Iris pigment epithelial cell (primary cell): Measurements from ENCODE around the gene FAM53A.

Source experiments
- DNase-seq: peaks from one replicate; pipeline ENCODE4 v3.0.0-alpha.2; 2011; ENCODE audit warnings: low read depth

FAM53A gene, protein sequence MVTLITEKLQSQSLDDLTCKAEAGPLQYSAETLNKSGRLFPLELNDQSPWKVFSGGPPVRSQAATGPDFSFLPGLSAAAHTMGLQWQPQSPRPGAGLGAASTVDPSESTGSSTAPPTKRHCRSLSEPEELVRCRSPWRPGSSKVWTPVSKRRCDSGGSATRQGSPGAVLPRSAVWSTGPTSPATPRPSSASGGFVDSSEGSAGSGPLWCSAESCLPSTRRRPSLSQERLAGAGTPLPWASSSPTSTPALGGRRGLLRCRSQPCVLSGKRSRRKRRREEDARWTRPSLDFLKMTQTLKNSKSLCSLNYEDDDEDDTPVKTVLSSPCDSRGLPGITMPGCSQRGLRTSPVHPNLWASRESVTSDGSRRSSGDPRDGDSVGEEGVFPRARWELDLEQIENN

DNA sequence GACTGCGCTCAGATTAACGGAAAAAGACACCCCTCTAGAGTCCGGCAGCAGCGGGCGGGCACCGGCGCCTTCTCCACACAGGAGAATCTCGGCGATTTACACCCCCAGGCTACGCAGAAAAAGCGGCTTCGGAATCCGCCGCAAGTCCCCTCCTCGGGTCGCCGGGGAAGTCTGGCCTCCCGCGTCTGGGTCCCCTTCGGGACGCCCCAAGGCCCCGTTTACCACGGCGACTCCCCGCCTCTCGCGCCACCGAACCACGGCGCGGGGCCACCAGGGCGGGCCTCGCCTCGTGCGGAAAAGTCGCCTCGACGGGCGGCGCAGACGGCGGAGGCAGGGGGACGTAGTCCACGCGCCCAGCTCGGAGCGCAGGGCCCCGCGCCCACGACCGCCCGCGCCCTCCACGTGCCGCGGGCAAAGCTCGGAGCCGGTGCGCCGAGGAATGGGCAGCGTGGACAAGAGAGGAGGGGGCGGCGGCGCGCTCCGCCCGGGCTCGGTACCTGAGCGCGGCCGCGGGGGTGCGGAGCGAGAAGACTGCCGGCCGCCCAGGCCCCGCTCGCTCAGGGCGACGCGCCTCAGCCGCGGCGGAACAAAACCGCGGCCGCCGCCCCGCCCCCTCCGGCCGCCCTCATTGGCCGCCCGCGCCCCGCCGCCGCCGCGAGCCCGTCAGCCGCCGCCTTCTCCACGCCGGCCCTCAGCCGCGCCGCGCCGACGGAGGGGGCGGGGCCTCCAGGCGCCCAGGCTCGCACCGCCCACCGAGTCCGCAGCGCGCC is at the start of gene FAM53A:
Gene FAM53A (minus strand): TSS at position 578 of the 770 bp plus-strand sequence. CDS start 15,572 bp downstream, outside the sequence.
- DNase-seq = peak; percentile 80

DNA sequence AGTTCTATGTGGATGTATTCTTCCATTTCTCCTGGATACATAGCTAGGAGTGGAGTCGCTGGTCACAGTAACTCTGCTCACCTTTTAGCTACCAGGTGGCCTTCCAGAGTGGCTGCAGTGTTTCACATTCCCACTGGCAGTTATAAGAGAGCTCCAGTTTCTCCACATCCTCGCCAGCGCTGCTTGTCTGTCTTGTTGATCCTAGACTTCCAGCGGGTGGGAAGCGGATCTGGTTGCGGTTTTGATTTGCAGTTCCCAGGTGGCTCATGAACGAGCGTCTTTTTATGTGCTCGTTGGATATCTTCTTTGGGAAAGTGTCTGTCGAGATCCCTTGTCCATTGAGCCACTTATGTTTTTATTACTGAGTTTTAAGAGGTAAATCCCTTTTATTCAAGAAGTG is 48.8 kb upstream of the FAM53A start:
- no peak for DNase-seq

DNA sequence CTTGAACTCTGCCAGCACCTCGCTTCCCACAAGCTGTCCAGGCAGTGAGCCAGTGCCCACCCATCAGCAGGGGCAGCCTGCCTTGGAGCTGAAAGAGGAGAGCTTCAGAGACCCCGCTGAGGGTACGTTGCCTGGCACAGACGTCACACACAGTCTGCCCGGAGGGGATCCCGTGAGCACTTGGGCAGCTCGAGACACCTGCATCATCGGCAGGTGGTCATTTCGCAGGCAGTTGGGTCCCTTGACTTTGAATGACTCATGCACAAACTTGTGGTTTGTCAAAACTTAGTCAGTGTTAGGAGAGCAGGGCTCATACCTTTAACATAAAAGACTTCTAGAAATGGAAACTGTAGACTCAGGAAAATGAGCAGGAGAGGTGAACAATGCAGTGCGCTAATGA is 47.1 kb upstream of the FAM53A start:
- DNase-seq = peak; percentile 29

DNA sequence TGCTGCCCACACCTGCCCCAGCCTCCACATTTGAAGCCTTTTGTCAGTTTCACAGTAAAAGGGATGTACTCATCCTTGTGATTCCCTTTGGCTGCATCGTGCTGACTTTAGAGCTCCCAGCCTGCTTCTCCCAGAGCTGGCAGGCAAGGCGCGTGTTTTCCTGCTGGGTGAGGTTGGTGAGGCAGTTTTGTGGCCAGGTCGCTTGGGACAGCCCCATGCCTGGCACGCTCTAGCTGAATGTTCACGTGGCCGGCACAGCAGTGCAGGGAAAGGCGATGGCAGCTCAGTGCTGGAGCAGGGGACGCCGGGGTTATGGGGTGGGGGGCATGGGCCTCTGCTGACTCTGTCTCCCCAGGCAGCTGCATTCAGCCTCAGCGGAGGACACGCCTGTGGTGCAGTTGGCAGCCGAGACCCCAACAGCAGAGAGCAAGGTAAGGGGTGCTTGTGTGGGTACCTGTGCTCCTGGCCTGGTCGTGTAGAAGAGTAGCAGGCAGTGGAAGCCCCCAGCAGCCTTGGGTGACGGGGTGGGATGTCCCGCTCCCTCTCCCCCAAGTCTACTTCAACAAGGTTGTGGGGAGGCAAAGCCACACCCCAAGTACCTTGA is 46.5 kb upstream of the FAM53A start:
- no peak for DNase-seq

DNA sequence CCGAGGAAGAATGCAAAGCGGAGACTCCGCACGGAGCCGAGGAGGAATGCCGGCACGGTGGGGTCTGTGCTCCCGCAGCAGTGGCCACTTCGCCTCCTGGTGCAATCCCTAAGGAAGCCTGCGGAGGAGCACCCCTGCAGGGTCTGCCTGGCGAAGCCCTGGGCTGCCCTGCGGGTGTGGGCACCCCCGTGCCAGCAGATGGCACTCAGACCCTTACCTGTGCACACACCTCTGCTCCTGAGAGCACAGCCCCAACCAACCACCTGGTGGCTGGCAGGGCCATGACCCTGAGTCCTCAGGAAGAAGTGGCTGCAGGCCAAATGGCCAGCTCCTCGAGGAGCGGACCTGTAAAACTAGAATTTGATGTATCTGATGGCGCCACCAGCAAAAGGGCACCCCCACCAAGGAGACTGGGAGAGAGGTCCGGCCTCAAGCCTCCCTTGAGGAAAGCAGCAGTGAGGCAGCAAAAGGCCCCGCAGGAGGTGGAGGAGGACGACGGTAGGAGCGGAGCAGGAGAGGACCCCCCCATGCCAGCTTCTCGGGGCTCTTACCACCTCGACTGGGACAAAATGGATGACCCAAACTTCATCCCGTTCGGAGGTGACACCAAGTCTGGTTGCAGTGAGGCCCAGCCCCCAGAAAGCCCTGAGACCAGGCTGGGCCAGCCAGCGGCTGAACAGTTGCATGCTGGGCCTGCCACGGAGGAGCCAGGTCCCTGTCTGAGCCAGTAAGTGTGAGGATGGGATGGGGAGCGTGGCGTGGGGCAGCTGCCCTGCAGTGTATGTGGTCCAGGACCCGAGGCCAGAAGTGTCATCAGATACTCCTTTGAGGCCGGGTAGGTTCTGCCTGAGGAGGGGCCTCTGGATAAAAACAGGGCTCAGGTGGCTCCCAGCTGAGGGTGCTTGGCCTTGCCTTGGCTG is 44.2 kb upstream of the FAM53A start:
- DNase-seq = no peak

DNA sequence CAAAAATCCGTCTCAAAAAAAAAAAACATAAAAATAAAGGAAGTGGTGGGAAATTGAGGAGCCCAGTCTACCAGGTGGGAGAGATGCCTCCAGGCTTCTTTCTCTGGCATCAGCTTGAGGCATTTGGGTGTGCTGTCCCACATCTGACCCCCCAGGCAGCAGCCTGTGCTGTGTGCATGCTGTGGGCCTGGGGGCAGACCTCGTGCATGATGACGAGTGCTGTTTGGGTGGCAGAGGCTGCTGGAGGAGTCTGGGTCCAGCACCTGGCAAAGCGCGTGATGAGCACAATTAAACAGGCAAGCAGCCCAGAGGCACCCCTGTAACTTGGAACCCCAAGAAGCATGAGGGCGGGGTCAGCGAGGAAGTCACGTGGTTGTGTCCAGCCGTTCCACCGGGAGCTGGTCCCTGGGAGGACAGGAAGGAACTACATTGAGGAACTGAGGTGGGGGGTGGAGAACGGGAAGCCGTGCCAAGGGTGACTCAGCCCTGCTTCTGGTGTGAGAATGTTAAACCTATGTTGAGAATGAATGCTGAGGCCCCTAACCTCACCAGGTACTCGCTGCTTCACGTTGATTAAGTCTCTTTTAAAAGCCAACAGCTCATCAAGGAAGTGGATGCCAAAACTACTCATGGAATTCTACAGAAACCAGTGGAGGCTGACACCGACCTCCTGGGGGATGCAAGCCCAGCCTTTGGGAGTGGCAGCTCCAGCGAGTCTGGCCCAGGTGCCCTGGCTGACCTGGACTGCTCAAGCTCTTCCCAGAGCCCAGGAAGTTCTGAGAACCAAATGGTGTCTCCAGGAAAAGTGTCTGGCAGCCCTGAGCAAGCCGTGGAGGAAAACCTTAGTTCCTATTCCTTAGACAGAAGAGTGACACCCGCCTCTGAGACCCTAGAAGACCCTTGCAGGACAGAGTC is 43.3 kb upstream of the FAM53A start:
- DNase-seq = peak; percentile 84

DNA sequence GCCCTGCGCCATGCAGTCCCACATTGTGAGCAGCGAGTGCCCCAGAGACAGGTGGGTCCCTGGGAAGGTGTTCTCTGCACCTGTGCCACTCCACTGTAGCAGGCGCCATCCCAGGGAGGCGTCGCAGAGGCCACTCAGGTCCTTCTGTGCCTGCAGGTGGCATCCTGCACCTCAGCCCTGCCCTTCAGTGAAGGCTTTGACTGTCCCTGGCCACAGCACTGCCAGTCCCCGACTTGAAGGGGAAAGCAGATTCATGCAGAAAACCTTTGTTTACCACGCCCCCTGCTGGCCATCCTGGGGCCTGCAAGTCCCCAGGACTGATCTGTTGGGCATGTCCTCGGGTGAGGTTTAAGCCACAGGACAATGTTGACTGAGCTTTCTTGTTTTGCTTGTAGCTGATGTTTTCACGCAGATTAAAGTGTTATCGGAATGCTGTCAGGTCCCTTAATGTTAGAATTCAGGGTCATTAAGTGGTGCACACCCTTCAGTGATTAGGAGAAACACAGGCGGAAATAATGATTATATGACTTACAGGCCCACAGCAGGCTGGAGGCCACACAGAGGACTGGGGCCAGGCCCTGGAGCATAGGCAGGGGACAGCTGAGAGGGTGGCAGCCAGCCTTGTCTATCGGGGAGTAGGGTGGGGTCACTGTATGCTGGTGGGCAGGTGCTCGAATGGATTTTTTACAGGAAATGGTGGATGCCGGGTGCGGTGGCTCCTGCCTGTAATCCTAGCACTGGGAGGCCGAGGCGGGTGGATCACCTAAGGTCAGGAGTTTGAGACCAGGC is 42.2 kb upstream of the FAM53A start:
- DNase-seq = peak; percentile 72

DNA sequence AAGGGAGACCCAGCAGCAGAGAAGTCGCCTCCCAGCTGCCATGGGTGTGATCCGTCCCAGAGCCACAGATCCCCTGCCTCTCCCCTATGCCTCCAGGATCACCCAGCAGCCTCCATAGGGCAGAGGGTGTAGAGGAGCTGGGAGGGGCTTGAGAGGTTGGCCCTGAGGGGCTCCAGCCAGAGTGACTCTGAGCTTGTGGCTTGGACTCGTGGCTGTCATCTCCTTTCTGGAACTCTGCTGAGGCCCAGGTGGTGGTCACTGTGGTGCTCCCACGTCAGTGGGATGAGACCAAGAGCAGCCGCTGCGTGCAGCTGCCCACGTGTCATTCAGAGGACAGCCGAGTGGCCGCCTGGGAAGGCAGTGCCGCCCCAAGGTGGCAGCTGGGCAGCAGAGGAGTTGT is 41.4 kb upstream of the FAM53A start:
- DNase-seq = no peak

DNA sequence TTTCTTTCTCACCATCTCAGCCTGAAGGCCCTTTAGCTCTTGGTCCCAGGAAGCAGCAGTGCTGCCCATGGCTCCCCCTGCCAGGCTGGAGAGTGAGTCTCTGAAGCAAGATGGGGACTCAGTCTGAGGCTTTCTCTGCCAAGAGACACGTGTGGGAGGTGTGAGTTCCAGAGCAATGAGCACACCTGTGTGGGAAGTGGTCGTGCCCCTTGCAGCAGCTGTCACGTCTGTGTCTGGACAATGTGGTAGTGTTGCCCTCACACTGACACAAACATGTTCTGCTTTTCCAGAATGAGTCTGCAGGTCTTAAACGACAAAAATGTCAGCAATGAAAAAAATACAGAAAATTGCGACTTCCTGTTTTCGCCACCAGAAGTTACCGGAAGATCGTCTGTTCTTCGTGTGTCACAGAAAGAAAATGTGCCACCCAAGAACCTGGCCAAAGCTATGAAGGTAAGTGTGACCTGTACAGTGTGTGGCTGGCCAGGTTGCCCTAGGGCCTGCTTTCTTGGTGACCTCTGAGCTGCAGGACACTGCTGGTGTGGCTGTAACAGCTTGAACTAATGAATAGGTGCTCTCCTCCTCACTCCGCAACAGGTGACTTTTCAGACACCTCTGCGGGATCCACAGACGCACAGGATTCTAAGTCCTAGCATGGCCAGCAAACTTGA is 39.2 kb upstream of the FAM53A start:
- DNase-seq = no peak

DNA sequence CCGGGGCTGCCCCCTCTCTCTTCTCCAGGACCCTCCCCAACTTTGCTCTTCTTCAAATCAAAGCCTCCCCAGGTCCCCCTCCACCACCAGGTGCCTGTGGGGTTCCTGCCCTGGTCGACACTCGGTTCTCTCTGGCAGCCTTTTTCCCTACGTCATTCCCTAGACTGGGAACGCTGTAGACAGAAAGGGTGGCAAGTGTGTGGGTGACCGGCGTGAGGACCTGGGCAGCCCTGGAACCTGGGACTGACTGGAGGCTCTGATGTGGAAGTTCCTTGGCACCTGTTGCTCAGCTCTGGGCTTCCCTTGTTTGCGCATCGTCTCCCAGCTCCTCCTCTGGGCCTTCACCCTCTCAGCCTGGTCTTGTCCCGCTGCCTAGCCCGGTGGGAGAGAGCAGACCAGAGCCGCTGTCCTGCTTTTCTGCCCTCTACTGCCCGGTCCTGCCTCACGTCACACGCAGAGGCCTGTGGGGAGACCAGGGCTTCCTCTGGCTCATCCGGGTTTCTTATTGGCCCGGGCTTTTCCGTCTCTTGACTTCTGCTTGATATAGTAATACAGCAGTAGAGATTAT is 38.5 kb upstream of the FAM53A start:
- no peak for DNase-seq

DNA sequence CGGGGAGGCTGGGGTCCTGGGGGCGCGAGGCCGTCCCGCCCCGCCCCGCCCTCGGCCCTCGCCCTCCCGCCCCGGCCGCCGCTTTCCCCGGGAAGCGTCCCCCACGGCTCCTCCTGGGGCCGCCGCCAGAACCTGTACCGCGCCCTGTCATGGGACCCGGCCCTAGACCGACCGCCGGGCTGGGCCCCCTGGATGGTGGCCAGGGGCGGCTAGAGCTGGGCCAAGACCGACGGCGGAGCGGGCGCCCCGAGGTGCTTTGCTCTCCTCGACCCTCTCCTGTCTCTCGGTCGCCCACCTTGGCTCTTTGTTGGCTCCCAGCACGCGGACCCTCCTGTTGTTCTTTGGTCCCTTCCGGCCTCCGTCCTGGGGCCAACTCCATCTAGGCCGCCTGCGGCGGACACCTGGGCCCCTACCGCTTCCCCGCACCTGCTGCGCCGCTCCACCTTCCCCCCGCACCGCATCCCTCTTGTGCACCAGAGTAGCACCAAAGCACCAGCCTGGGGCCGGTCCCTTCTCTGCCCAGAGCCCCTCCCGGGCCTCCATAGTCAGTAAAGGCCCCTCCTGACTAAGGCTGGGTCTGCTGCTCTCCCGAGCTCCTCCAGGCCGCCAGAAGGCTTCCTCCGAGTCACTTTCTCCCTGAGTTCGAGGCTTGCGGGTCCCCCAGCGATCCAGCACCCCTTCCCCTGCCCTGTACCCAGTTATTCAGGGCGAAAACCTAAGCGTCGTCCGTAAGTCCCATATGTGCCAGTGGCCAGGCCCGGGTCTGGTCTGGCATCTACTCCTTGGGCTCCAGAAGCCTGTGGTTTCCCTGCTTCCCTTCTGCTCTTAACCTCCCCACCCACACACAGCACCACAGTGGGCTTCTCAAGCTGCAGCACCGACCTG is 37.8 kb upstream of the FAM53A start:
- no peak for DNase-seq

DNA sequence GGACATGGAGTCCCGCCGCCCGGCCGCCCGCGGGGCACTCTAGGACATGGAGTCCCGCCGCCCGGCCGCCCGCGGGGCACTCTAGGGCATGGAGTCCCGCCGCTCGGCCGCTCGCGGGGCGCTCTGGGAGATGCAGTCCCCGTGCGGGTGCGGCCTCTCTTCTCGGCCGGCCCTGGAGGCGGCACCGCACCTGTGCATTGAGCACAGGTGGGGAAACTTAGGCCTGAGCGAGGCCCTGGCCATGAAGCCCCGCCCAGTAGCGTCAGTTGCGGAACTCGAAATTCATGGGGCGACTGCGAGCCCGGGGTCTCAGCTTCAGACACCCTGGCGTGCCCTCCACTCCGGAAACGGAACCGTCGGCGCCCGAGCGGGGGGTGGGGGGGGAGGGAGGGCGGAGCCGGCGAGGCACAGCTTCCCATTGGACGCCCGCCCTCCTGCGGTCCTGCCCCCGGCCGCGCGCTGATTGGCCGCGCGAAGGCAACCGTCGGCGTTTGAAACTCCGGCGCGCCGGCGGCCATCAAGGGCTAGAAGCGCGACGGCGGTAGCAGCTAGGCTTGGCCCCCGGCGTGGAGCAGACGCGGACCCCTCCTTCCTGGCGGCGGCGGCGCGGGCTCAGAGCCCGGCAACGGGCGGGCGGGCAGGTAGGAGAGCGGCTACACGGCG is 37.0 kb upstream of the FAM53A start, which contains the start of the genes TACC3 and TMEM129:
Gene TACC3 (plus strand): TSS at position 519 of the 663 bp plus-strand sequence. CDS start 1,901 bp downstream, outside the sequence.
Gene TMEM129 (minus strand): TSS at position 321 of the 663 bp plus-strand sequence. CDS start 486 bp downstream, outside the sequence.
- peak; percentile 91 for DNase-seq

DNA sequence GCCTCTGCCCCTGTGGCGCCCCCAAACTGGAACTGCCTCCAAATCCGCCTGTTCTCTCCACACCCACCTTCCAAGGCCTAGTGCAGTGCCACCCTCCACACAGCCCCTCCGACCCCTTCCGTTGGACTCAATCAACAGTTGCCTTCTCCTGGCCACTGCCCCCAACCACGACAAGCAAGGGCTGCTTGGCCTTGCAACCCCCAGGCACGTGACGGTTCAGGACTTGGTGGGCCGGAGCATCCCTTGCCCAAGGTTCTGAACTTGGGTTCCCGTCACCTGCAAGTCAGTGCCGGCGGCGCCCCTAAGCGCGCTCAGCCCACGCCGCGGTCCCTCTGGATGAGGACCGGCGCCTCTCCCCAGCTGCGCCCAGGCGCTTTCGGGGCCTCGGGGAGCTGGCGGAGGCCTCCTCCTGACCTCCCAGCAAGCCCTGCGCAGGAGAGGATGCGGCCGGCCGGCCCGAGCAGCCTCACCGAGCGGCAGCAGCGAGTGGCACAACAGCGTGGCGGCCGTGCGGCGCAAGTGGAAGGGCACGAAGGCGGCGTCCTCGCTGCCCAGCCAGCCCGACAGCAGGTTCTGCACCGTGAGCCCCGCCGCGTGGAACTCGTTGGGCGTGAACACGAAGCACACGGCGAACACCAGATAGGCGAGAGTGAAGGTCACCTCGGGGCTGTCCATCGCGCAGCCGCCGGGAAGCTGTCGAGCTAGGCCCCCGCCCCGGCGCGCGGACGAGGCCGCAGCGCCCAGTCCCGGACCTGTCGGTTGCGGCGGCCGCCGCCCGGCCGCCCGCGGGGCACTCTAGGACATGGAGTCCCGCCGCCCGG is 36.3 kb upstream of the FAM53A start:
- peak; percentile 77 for DNase-seq

DNA sequence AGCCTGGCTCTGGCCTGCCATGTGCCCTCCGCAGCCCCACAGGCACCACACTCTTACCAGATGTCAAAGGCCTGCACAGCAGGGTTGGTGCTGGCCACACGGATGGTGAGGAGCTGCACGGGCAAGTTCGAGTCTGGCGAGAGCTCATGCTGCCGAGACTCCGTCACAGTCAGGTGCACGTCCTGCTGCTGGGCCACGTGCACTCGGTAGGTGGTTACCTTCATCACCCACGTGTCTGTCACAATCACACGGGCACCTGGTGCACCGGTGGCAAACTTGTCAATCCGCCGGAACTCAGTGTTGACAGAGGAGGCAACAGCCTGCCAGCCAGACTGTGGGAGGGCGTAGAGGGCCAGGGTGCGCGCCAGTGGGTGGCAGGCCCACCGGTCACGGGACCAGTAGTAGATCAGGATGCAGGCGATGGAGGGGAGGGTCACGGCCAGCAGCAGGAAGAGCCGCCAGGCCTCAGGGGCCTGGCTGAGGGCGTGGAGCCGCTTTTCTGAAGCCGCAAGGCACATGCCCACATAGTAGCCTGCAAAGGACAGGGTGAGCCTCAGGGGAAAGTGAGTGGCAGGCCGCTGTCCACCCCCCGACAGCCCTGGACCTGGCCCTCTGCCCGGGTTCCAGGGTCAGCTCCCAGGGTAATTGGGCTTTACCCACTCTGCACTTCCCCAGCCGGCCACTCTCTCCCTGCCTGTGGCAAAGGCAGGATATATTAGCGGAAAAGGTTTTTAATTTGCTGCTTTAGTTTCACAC is 34.2 kb upstream of the FAM53A start:
- DNase-seq = no peak
